ENCODE measurements around the gene FBXL4. TPM values are rescaled to one million over a fixed set of nuclear protein-coding genes. Genes with fewer than 3 reads are reported as not detected.

FBXL4 gene
- total and polyA plus RNA-seq, 10 of the 15 experiments (the other 5 are each of a cell fraction or from before 2014, with no cell fraction given), result 2.9 to 16.9 (median 7.2) TPM

DNA sequence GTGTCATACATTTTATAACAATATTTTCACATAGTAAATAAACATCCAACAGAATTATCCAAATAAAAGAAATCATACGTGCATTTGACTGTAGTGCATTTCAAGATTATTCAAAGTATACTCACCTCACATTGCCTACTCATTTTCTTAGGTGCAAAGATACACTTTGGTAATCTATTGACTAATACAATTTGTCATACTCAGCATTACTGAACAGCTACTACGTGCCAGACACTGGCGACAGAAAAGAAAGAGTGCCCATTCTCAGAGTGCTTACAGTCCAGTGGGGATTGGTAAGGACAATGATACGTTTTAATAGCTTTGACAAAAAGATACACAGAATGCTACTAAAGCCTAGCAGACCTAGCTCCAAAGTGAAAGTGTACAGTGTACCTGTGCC, 42.0 kb downstream of the FBXL4 start:
- DNase-seq (ENCODE audit: low read depth, low spot score) (no peak), FAIRE-seq (no peak), ATAC-seq (no peak)
- 100% methylated on average over 4 of the region's 4 CpGs for WGBS (ENCODE audit: insufficient coverage, insufficient replicate concordance, low lambda C conversion rate, missing lambda C conversion rate)
- in situ Hi-C loops (cut with MboI) (no loop called here), intact Hi-C loops (cut with micrococcal nuclease; ENCODE audit: unreplicated experiment) (no loop called here)
- Histone ChIP-seq H2AFZ (ENCODE audit: control insufficient read depth, low read depth, low read length) (no peak overlapping the region), H3K4me1 (ENCODE audit: control insufficient read depth, insufficient read depth, low read length) (no peaks in the 10 kb centered on the region), H4K20me1 (ENCODE audit: control insufficient read depth, insufficient read depth) (no peaks in the 10 kb centered on the region), H3K36me3 (ENCODE audit: control insufficient read depth in 2 of 2, insufficient read depth in 2 of 2, low read length in 1 of 2) (peaks cover 0 to 2% of the 10 kb centered on the region in 2 experiments; a peak in 1 of 4 replicates), H3K4me3 (no peak overlapping the region), H3K4me2 (ENCODE audit: control insufficient read depth, insufficient read depth) (no peak overlapping the region), H3K79me2 (ENCODE audit: control insufficient read depth, insufficient read depth, low read length) (no peaks in the 10 kb centered on the region), H3K9me3 (replicated peaks; ENCODE audit: control insufficient read depth, insufficient read depth, low read length) (no peaks in the 10 kb centered on the region; the same call in 2 of the 3 replicates), H3K27ac (ENCODE audit: control insufficient read depth, insufficient read depth) (no peak overlapping the region), H3K27me3 (replicated peaks in 1 of 2; ENCODE audit: control insufficient read depth in 2 of 2, insufficient read depth in 2 of 2, low read length in 1 of 2) (no peaks in the 10 kb centered on the region), H3K9ac (ENCODE audit: control insufficient read depth, insufficient read depth, low read length) (no peak overlapping the region)
- BruUV-seq (replicated peaks), result no TSS peak
- ChIA-PET RAD21 (ENCODE audit: unreplicated experiment) (no interaction called here), SMC1A (ENCODE audit: uncharacterized antibody, unreplicated experiment) (interaction anchor here (1.7 kb wide), 1 partner anchor 11 kb away, joined by 5 read pairs; no protein-coding TSS in a partner anchor), POLR2A (no interaction called here), CTCF (no interaction called here)
- TF ChIP-seq RAD51 (IDR thresholded peaks at IDR 0.05) (no peak), RAD21 (IDR thresholded peaks at IDR 0.05; ENCODE audit: insufficient read depth, low read depth, low read length) (no peak), RB1 (IDR thresholded peaks at IDR 0.05; ENCODE audit: borderline replicate concordance) (no peak), POLR2AphosphoS2 (IDR thresholded peaks at IDR 0.05; ENCODE audit: low read depth, low read length) (no peak), ZNF274 (IDR thresholded peaks at IDR 0.05; ENCODE audit: insufficient read depth, insufficient read length) (no peak), JUNB (IDR thresholded peaks at IDR 0.05) (no peak), SMAD1 (IDR thresholded peaks at IDR 0.05; ENCODE audit: low read depth, partially characterized antibody) (no peak), CBX3 (IDR thresholded peaks at IDR 0.05; ENCODE audit: borderline replicate concordance, low read depth) (no peak), EED (IDR thresholded peaks at IDR 0.05; ENCODE audit: low read depth) (no peak), ZNF384 (IDR thresholded peaks at IDR 0.05; ENCODE audit: borderline replicate concordance, low read depth, low read length) (no peak)
- TF ChIP-seq, protein P1, sequence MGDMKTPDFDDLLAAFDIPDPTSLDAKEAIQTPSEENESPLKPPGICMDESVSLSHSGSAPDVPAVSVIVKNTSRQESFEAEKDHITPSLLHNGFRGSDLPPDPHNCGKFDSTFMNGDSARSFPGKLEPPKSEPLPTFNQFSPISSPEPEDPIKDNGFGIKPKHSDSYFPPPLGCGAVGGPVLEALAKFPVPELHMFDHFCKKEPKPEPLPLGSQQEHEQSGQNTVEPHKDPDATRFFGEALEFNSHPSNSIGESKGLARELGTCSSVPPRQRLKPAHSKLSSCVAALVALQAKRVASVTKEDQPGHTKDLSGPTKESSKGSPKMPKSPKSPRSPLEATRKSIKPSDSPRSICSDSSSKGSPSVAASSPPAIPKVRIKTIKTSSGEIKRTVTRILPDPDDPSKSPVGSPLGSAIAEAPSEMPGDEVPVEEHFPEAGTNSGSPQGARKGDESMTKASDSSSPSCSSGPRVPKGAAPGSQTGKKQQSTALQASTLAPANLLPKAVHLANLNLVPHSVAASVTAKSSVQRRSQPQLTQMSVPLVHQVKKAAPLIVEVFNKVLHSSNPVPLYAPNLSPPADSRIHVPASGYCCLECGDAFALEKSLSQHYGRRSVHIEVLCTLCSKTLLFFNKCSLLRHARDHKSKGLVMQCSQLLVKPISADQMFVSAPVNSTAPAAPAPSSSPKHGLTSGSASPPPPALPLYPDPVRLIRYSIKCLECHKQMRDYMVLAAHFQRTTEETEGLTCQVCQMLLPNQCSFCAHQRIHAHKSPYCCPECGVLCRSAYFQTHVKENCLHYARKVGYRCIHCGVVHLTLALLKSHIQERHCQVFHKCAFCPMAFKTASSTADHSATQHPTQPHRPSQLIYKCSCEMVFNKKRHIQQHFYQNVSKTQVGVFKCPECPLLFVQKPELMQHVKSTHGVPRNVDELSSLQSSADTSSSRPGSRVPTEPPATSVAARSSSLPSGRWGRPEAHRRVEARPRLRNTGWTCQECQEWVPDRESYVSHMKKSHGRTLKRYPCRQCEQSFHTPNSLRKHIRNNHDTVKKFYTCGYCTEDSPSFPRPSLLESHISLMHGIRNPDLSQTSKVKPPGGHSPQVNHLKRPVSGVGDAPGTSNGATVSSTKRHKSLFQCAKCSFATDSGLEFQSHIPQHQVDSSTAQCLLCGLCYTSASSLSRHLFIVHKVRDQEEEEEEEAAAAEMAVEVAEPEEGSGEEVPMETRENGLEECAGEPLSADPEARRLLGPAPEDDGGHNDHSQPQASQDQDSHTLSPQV (IDR thresholded peaks at IDR 0.05), result no peak
- TF ChIP-seq, protein P2, sequence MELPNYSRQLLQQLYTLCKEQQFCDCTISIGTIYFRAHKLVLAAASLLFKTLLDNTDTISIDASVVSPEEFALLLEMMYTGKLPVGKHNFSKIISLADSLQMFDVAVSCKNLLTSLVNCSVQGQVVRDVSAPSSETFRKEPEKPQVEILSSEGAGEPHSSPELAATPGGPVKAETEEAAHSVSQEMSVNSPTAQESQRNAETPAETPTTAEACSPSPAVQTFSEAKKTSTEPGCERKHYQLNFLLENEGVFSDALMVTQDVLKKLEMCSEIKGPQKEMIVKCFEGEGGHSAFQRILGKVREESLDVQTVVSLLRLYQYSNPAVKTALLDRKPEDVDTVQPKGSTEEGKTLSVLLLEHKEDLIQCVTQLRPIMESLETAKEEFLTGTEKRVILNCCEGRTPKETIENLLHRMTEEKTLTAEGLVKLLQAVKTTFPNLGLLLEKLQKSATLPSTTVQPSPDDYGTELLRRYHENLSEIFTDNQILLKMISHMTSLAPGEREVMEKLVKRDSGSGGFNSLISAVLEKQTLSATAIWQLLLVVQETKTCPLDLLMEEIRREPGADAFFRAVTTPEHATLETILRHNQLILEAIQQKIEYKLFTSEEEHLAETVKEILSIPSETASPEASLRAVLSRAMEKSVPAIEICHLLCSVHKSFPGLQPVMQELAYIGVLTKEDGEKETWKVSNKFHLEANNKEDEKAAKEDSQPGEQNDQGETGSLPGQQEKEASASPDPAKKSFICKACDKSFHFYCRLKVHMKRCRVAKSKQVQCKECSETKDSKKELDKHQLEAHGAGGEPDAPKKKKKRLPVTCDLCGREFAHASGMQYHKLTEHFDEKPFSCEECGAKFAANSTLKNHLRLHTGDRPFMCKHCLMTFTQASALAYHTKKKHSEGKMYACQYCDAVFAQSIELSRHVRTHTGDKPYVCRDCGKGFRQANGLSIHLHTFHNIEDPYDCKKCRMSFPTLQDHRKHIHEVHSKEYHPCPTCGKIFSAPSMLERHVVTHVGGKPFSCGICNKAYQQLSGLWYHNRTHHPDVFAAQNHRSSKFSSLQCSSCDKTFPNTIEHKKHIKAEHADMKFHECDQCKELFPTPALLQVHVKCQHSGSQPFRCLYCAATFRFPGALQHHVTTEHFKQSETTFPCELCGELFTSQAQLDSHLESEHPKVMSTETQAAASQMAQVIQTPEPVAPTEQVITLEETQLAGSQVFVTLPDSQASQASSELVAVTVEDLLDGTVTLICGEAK (IDR thresholded peaks at IDR 0.05; ENCODE audit: borderline replicate concordance), result no peak
- TF ChIP-seq, protein P3, sequence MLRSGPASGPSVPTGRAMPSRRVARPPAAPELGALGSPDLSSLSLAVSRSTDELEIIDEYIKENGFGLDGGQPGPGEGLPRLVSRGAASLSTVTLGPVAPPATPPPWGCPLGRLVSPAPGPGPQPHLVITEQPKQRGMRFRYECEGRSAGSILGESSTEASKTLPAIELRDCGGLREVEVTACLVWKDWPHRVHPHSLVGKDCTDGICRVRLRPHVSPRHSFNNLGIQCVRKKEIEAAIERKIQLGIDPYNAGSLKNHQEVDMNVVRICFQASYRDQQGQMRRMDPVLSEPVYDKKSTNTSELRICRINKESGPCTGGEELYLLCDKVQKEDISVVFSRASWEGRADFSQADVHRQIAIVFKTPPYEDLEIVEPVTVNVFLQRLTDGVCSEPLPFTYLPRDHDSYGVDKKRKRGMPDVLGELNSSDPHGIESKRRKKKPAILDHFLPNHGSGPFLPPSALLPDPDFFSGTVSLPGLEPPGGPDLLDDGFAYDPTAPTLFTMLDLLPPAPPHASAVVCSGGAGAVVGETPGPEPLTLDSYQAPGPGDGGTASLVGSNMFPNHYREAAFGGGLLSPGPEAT (IDR thresholded peaks at IDR 0.05; ENCODE audit: low read depth), result no peak
- TF ChIP-seq, protein P4, sequence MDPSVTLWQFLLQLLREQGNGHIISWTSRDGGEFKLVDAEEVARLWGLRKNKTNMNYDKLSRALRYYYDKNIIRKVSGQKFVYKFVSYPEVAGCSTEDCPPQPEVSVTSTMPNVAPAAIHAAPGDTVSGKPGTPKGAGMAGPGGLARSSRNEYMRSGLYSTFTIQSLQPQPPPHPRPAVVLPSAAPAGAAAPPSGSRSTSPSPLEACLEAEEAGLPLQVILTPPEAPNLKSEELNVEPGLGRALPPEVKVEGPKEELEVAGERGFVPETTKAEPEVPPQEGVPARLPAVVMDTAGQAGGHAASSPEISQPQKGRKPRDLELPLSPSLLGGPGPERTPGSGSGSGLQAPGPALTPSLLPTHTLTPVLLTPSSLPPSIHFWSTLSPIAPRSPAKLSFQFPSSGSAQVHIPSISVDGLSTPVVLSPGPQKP (IDR thresholded peaks at IDR 0.05; ENCODE audit: low read depth, low read length), result no peak
